Transverse colon (tissue), 4 donors: Measurements from ENCODE around the gene RERE. TPM values are rescaled to one million over a fixed set of nuclear protein-coding genes. Genes with fewer than 3 reads are reported as not detected.

Experiments used
- DNase-seq: peaks from one replicate; pipeline ENCODE4 v3.0.0-alpha.2; 2019
- H3K27ac ChIP-seq, 4 donors: fragments of 200-600 bp; sonication (generic); 2 replicates each; pipeline ENCODE4 v1.5.1; 2016 to 2018; ENCODE audit warnings: inconsistent platforms in 4 of 4
- H3K27me3 ChIP-seq: fragments of 200-600 bp; sonication (generic); 2 replicates; pipeline ENCODE4 v1.5.1; 2017; ENCODE audit warnings: inconsistent platforms
- H3K36me3 ChIP-seq, 4 donors: fragments of 200-600 bp; sonication (generic); 2 replicates each; pipeline ENCODE4 v1.5.1; 2017 to 2019; ENCODE audit warnings: inconsistent platforms in 4 of 4
- H3K4me1 ChIP-seq, 4 donors: fragments of 200-600 bp; sonication (generic); 2 replicates each; pipeline ENCODE4 v1.5.1; 2017 to 2020; ENCODE audit warnings: inconsistent platforms in 4 of 4
- H3K4me3 ChIP-seq, 4 donors: fragments of 200-600 bp; sonication (generic); 1 replicate in 1 of 4; 2 replicates in 3 of 4; pipeline versions ENCODE4 v1.5.1 to v1.6.1; 2017 to 2019; ENCODE audit warnings: inconsistent platforms in 4 of 4
- H3K9me3 ChIP-seq, 2 donors: fragments of 200-600 bp; sonication (generic); 2 replicates each; pipeline ENCODE4 v1.5.1; 2017 to 2019; ENCODE audit warnings: inconsistent platforms in 2 of 2
- CTCF ChIP-seq, 5 experiments: fragments of 200-600 bp in 3 of 5; fragments of 450-650 bp in 2 of 5; sonication (generic) in 3 of 5; IDR thresholded peaks; 1 replicate in 2 of 5; 2 replicates in 3 of 5; pipeline ENCODE4 v1.5.1; 2016 to 2017; ENCODE audit warnings: antibody characterized with exemption in 5 of 5, inconsistent platforms in 3 of 5, mild to moderate bottlenecking in 2 of 5, moderate library complexity in 1 of 5
- EP300 ChIP-seq: sonication (generic); formaldehyde crosslinking; IDR thresholded peaks from one replicate; pipeline ENCODE4 v1.6.1; 2017; ENCODE audit warnings: antibody characterized with exemption, low read depth
- POLR2A ChIP-seq: fragments of 450-650 bp; IDR thresholded peaks from one replicate; pipeline ENCODE4 v1.6.1; 2016; ENCODE audit warnings: antibody characterized with exemption, mild to moderate bottlenecking, moderate library complexity
- POLR2AphosphoS5 ChIP-seq, 3 donors: sonication (generic); formaldehyde crosslinking; IDR thresholded peaks; one replicate each; pipeline ENCODE4 v1.6.1; 2016; ENCODE audit warnings: antibody characterized with exemption in 3 of 3
- WGBS, 2 donors: methylation state at CpG; one replicate each; pipeline ENCODE4 v1.1.5; 2018; ENCODE audit warnings: low coverage in 1 of 2; 5-methylcytosine and 5-hydroxymethylcytosine counted together
- in situ Hi-C, 4 donors: fragments of 200-750 bp; cut with MboI; loops; one replicate each; pipeline versions ENCODE4 v1.15.0 to v1.15.1; 2017; ENCODE audit warnings: low sequenced_read_pairs in 3 of 4, low pct_ligation_motif_present in 1 of 4, low pct_unique_long_range_greater_than_20kb in 1 of 4
- intact Hi-C: fragments of 100-400 bp; cut with DNase I; formaldehyde crosslinking; loops from one replicate; pipeline ENCODE4 v1.15.1; 2023; ENCODE audit warnings: low total_unique reads
- total RNA-seq, 4 donors: library from RNA; depleted of rRNA; stranded (reverse); fragments of >200 nt; gene quantifications; one replicate each; pipeline ENCODE4 v1.1.0, GENCODE V29; 2016

The RERE gene
- total RNA-seq, 4 donors from 2014 or later = 80.3 to 657 (median 105) TPM

- in situ Hi-C loops = loop anchor here in 2 of 4 donors (25.0 kb wide), 1 partner anchor 90 kb away; no protein-coding TSS in a partner anchor
These were observed 165.5 kb downstream of the RERE start for GRCh38 chr1:8651962-8652361.

GRCh38 chr1:8651236-8651890, 166.1 kb downstream of the RERE start:
- H3K9me3 ChIP-seq = no peaks in the 10 kb centered on the region
- no peak overlapping the region for H3K4me3 ChIP-seq
- peaks cover 0 to 1% (median 0%) of the 10 kb centered on the region in 4 donors for H3K36me3 ChIP-seq
- H3K4me1 ChIP-seq = peaks cover 0 to 21% (median 5%) of the 10 kb centered on the region in 4 donors
- in situ Hi-C loops = loop anchor here in 2 of 4 donors (25.0 kb wide), 1 partner anchor 89 kb away; no protein-coding TSS in a partner anchor
- intact Hi-C loops = no loop called here
- 64% methylated on average over 3 of the region's 3 CpGs; no CpG with 5 or more reads in 1 of the 2 donors for WGBS, 2 donors
- no peaks in the 10 kb centered on the region for H3K27me3 ChIP-seq
- no peak overlapping the region for H3K27ac ChIP-seq
- TF ChIP-seq POLR2A (no peak), EP300 (no peak), CTCF (IDR thresholded peaks at IDR 0.05) (no peak), POLR2AphosphoS5 (IDR thresholded peaks at IDR 0.05) (no peak)
- DNase-seq = no peak

More at GRCh38 chr1:8651962-8652361, 165.5 kb downstream of the RERE start:
- H3K4me3 ChIP-seq = no peak overlapping the region
- intact Hi-C loops = no loop called here
- H3K27me3 ChIP-seq = no peaks in the 10 kb centered on the region
- no peak for DNase-seq
- no peak for TF ChIP-seq POLR2A
- TF ChIP-seq CTCF (IDR thresholded peaks at IDR 0.05) = no peak
- no peak for TF ChIP-seq POLR2AphosphoS5 (IDR thresholded peaks at IDR 0.05)
- no peak for TF ChIP-seq EP300
- H3K36me3 ChIP-seq = peaks cover 0 to 1% (median 0%) of the 10 kb centered on the region in 4 donors
- no peak overlapping the region for H3K27ac ChIP-seq
- WGBS, 2 donors = 60% methylated on average over 2 of the region's 2 CpGs; no CpG with 5 or more reads in 1 of the 2 donors
- H3K4me1 ChIP-seq = peaks cover 0 to 21% (median 5%) of the 10 kb centered on the region in 4 donors
- H3K9me3 ChIP-seq = no peaks in the 10 kb centered on the region

GRCh38 chr1:8649875-8650274, 167.6 kb downstream of the RERE start:
- no peak for DNase-seq
- Histone ChIP-seq H3K4me3 (no peak overlapping the region), H3K4me1 (peaks cover 0 to 21% (median 5%) of the 10 kb centered on the region in 4 donors), H3K36me3 (no peaks in the 10 kb centered on the region), H3K9me3 (no peaks in the 10 kb centered on the region), H3K27me3 (no peaks in the 10 kb centered on the region), H3K27ac (no peak overlapping the region)
- 94 to 99% methylated on average over 6 of the region's 6 CpGs for WGBS, 2 donors
- TF ChIP-seq CTCF (IDR thresholded peaks at IDR 0.05) = no peak
- no peak for TF ChIP-seq POLR2A
- TF ChIP-seq POLR2AphosphoS5 (IDR thresholded peaks at IDR 0.05) = no peak
- TF ChIP-seq EP300 = no peak
- intact Hi-C loops (no loop called here), in situ Hi-C loops (loop anchor here in 2 of 4 donors (25.0 kb wide), 1 partner anchor 88 kb away; no protein-coding TSS in a partner anchor)

GRCh38 chr1:8649027-8649426, 168.4 kb downstream of the RERE start:
- intact Hi-C loops (no loop called here), in situ Hi-C loops (no loop called here)
- H3K9me3 ChIP-seq = no peaks in the 10 kb centered on the region
- TF ChIP-seq POLR2AphosphoS5 (IDR thresholded peaks at IDR 0.05) (no peak), EP300 (no peak), POLR2A (no peak), CTCF (IDR thresholded peaks at IDR 0.05) (no peak)
- no peak overlapping the region for H3K4me3 ChIP-seq
- H3K27ac ChIP-seq = no peak overlapping the region
- no peaks in the 10 kb centered on the region for H3K36me3 ChIP-seq
- no peaks in the 10 kb centered on the region for H3K27me3 ChIP-seq
- peaks cover 0 to 28% (median 5%) of the 10 kb centered on the region in 4 donors for H3K4me1 ChIP-seq
- WGBS, 2 donors = 25 to 26% methylated on average over 1 of the region's 1 CpG
- DNase-seq = no peak
